GM12874 (cell line): ENCODE measurements around the gene CELF1.

Source experiments
- TF ChIP-seq, protein P1 (sequence below): IDR thresholded peaks from 2 replicates; pipeline ENCODE4 v1.5.1; 2011; ENCODE audit warnings: low read depth, mild to moderate bottlenecking, control low read depth, low read length, moderate library complexity; ENCODE audit not compliant: insufficient read depth

Gene CELF1

DNA sequence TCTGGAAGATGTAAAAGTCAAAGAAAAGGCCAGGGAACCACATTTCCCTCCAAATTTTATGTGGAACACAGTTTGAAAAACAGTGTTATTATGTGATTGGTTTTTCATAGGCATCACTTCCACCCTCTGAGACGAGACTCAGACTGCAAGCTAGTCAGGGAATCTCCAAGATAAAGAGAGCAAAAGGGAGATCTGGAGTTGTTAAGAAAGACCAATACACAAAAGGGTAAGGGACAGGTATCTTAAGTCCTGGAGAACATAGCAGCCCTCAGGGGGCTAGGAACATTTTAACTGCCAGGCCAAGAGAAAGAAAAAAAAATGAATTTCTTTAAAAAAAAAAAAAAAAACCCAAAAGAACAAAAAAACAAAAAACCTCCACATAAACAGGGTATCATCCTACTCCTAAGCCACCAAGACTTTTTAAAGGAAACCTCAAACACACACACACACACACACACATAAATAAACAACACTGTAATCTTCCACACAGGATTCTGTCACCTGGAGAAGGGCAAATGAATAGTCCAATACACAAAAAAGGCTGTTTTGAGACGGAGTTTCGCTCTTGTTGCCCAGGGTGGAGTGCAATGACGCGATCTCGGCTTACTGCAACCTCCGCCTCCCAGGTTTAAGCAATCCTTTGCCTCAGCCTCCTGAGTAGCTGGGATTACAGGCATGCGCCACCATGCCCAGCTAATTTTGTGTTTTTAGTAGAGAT lies 44.5 kb downstream of the CELF1 start:
- TF ChIP-seq, protein P1, sequence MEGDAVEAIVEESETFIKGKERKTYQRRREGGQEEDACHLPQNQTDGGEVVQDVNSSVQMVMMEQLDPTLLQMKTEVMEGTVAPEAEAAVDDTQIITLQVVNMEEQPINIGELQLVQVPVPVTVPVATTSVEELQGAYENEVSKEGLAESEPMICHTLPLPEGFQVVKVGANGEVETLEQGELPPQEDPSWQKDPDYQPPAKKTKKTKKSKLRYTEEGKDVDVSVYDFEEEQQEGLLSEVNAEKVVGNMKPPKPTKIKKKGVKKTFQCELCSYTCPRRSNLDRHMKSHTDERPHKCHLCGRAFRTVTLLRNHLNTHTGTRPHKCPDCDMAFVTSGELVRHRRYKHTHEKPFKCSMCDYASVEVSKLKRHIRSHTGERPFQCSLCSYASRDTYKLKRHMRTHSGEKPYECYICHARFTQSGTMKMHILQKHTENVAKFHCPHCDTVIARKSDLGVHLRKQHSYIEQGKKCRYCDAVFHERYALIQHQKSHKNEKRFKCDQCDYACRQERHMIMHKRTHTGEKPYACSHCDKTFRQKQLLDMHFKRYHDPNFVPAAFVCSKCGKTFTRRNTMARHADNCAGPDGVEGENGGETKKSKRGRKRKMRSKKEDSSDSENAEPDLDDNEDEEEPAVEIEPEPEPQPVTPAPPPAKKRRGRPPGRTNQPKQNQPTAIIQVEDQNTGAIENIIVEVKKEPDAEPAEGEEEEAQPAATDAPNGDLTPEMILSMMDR: no peak

DNA sequence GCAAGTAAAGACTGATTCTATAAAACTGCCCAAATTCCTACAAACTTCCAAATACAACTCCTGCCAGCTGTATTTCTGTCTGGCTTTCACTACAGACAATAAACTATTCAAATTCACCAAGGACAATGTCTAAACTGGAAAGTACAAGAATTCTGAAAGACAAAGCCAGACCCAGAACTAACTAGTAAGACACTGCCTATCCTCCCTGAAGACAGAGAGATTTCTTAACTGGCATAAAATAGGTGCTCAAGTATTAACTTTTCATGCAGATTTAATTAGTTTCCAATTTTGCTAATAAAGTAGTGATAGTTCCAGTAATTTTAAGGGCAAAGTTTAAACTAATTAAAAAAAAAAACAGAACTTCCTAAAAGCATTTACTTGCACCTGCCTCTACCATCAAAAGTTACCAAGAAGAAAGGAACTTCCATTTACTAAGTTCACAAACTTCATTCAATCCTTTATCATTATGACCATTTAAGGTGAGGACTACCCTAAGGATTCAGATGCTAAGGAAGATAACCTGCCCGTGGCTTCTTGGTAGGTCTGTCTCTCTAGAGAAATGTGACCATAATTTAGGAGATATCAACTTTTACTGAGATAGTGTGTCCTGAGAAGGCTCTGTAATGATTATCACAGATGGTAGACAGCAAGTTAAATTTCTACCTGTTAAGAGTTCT lies 45.2 kb downstream of the CELF1 start:
- TF ChIP-seq, protein P1: no peak

DNA sequence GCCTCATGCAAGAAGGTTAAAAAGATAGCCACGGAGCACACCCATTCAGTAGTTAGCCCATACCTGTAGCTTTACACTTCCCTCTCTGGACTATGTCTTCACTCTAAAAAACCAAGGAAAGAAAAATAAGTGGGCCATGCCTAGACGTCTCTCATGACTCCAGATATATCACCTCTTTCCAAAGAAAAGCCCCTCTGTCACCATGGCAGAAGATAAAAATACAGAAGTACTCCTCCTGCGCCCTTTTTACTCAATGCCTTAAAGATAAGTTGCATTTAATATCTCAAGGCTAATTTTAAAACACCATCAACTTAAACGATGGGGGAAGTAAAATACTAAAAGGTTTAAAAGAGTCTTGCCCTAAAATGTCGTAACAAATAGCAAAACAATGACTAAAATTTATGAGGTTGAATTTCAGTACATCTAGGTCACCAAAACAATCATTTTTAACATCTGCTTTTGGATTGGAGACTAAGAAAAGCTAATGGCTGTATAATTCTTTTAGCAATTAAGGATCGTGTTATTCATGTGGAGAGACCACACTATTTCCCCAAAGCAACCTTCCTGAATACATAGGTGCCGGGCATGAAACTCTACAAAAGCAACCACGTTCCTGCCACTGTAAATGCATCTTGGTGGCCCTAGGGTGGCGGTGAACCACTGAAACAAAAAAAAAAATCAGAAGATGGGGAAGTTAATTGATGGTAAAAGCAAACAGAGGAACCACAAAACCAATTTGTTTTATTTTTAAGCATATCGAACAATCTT lies 46.0 kb downstream of the CELF1 start:
- TF ChIP-seq, protein P1: no peak

DNA sequence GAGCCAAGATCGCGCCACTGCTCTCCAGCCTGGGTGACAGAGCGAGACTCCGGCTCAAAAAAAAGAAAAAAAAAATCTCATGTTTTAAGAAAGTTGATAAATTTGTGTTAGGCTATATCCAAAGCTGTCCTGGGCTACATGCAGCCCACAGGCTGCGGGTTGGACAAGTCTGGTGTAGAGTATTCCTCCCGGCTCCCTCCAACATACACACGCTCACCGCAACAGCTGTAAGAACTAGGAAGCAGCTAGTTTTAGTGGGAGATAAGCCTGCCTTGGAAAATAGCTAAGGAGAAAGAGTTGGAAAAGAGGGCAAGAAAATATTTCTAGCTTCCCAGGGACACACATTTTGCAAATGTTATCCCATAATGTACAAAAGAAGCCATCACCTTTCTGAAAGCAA lies 46.6 kb downstream of the CELF1 start:
- TF ChIP-seq, protein P1: no peak

DNA sequence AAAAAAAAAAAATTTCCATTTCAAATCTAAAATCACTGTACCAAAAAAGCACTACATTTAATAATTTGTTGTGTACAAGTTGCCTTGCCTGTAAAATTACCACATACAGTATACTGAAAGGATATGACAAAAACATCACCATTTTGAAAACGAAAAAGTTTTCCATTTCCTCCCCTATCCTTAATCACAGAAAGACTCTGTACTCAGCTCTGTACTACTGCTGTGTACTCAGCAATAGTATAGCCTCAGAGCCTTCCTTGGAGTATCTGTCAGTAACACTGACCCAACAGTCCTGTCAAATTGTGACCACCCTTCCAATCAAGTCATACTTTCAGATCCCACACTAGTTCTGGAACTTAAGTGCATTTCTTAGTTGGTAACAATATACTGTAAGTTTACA lies 48.0 kb downstream of the CELF1 start:
- TF ChIP-seq, protein P1: no peak

DNA sequence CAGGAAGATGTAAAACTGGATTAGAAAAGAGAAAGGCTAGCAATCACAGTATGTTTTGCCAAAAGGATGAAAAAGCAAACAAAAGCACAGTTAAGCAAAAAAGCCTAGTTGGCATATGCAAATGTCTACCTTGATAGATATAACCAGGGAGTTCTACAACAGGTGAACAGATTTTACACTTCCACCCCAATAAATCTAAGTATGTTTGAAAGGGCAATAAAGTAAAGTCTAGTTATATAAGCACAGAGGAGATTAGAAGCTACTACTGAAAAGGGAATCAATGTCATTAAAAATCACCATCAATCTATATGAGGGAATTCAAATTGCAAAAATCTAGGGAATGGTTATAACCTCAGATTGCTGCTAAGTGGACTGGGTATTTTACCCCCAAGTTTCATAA lies 49.7 kb downstream of the CELF1 start:
- TF ChIP-seq, protein P1: no peak

DNA sequence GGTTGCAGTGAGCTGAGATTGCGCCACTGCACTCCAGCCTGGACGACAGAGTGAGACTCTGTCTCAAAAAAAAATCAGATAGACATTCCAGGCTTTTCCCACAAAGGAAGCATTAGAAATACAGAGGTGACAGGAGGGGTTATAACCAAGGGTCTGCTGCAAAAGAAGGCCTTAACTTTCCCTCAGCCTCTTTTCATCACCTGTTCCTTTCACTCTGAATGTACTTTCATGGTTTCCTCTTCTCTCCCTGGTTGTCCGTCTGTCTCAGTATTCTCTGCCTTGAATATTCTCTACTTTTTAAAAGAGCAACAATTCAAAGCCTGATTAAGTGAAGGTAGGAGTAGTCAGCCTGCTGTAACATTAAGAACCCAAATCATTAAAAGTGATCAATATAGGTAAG lies 50.2 kb downstream of the CELF1 start:
- TF ChIP-seq, protein P1: no peak
